IMR-90 (cell line): Measurements from ENCODE around the gene SPINT4. TPM values are rescaled to one million over a fixed set of nuclear protein-coding genes. Genes with fewer than 3 reads are reported as not detected.

ENCODE experiments used
- ATAC-seq: fragments of 200-7000 bp; cut with Tn5 transposase; 2 replicates; pipeline ENCODE4 v1.9.1; 2020; ENCODE audit warnings: low read depth, mild to moderate bottlenecking, moderate library complexity
- BruUV-seq: library from RNA; stranded (reverse); fragments of 400-500 nt; replicated peaks from 2 replicates; lab custom pipeline; 2021; lab: Mats Ljungman, UMichigan
- CTCF ChIA-PET: fragments of 300-600 bp; formaldehyde crosslinking; extraction: SDS; loops from one replicate; lab custom pipeline; 2021; ENCODE audit warnings: antibody characterized with exemption; lab: Yijun Ruan, JAX
- POLR2A ChIA-PET: fragments of 300-600 bp; sonication (Branson Sonifier 250); formaldehyde crosslinking; loops from one replicate; lab custom pipeline; 2022; ENCODE audit warnings: antibody characterized with exemption; ENCODE audit not compliant: unreplicated experiment; lab: Charles Lee
- DNase-seq: peaks from one replicate; pipeline ENCODE4 v3.0.0; 2013
- H2AFZ ChIP-seq: replicated peaks from 2 replicates; pipeline ENCODE3; 2013; ENCODE audit warnings: low read length, mild to moderate bottlenecking; ENCODE audit not compliant: poor library complexity
- H2AK5ac ChIP-seq: 2 replicates; pipeline ENCODE4 v1.6.1; 2013; ENCODE audit warnings: low read depth, low read length, inconsistent platforms
- H2AK9ac ChIP-seq: replicated peaks from 2 replicates; pipeline ENCODE3; 2013; ENCODE audit warnings: mild to moderate bottlenecking, low read depth, low read length, moderate library complexity; ENCODE audit not compliant: poor library complexity
- H2BK120ac ChIP-seq: 2 replicates; pipeline ENCODE4 v1.6.1; 2013; ENCODE audit warnings: low read depth, low read length, inconsistent platforms
- H2BK15ac ChIP-seq: 3 replicates; pipeline ENCODE4 v1.6.1; 2013; ENCODE audit warnings: low read depth, low read length, inconsistent platforms
- H2BK20ac ChIP-seq: 2 replicates; pipeline ENCODE4 v1.6.1; 2013; ENCODE audit warnings: low read depth, mild to moderate bottlenecking, inconsistent platforms, low read length, moderate library complexity
- H2BK5ac ChIP-seq: 2 replicates; pipeline ENCODE4 v1.6.1; 2013; ENCODE audit warnings: mild to moderate bottlenecking, low read depth, low read length, inconsistent platforms; ENCODE audit not compliant: poor library complexity, severe bottlenecking
- H3K14ac ChIP-seq: replicated peaks from 2 replicates; pipeline ENCODE4 v1.6.1; 2013; ENCODE audit warnings: low read depth, low read length, inconsistent platforms
- H3K18ac ChIP-seq: 2 replicates; pipeline ENCODE4 v1.6.1; 2013; ENCODE audit warnings: low read depth, low read length, control low read depth
- H3K23ac ChIP-seq: 2 replicates; pipeline ENCODE4 v1.6.1; 2013; ENCODE audit warnings: low read depth, low read length, inconsistent platforms
- H3K27ac ChIP-seq: 2 replicates; pipeline ENCODE4 v1.5.1; 2013; ENCODE audit warnings: mild to moderate bottlenecking, control low read depth, low read length; ENCODE audit not compliant: insufficient read depth
- H3K27me3 ChIP-seq: 2 replicates; pipeline ENCODE4 v1.6.1; 2013; ENCODE audit warnings: low read length; ENCODE audit not compliant: control insufficient read depth, insufficient read depth
- H3K36me3 ChIP-seq: 2 replicates; pipeline ENCODE4 v1.6.1; 2013; ENCODE audit warnings: low read length, mixed read lengths; ENCODE audit not compliant: control insufficient read depth, insufficient read depth
- H3K4ac ChIP-seq: 2 replicates; pipeline ENCODE4 v1.6.1; 2013; ENCODE audit warnings: low read depth, low read length, inconsistent platforms
- H3K4me1 ChIP-seq: 2 replicates; pipeline ENCODE4 v1.6.1; 2013; ENCODE audit warnings: low read length, mixed read lengths; ENCODE audit not compliant: control insufficient read depth, insufficient read depth
- H3K4me2 ChIP-seq: 2 replicates; pipeline ENCODE4 v1.6.1; 2013; ENCODE audit warnings: low read depth, mild to moderate bottlenecking, control low read depth, low read length, moderate library complexity
- H3K4me3 ChIP-seq: 2 replicates; pipeline ENCODE4 v1.5.1; 2013; ENCODE audit warnings: low read depth, mild to moderate bottlenecking, control low read depth, low read length, moderate library complexity; ENCODE audit not compliant: insufficient read depth
- H3K56ac ChIP-seq: 2 replicates; pipeline ENCODE4 v1.6.1; 2013; ENCODE audit warnings: low read length, inconsistent platforms; ENCODE audit not compliant: insufficient read depth; ENCODE audit errors: extremely low read depth
- H3K79me1 ChIP-seq, 2 experiments: 2 replicates each; pipeline ENCODE4 v1.6.1; 2013; ENCODE audit warnings: low read length in 2 of 2, inconsistent platforms in 1 of 2, low read depth in 1 of 2
- H3K9ac ChIP-seq: 2 replicates; pipeline ENCODE4 v1.6.1; 2013; ENCODE audit warnings: low read depth, low read length, control low read depth
- H3K9me1 ChIP-seq: 2 replicates; pipeline ENCODE4 v1.6.1; 2013; ENCODE audit warnings: low read length, inconsistent platforms; ENCODE audit not compliant: insufficient read depth
- H3K9me3 ChIP-seq: 2 replicates; pipeline ENCODE4 v1.6.1; 2013; ENCODE audit warnings: low read length; ENCODE audit not compliant: control insufficient read depth, insufficient read depth
- H4K20me1 ChIP-seq: 2 replicates; pipeline ENCODE4 v1.6.1; 2013; ENCODE audit warnings: low read length, inconsistent platforms; ENCODE audit not compliant: insufficient read depth
- H4K5ac ChIP-seq: 2 replicates; pipeline ENCODE4 v1.6.1; 2013; ENCODE audit warnings: mild to moderate bottlenecking, low read depth, low read length, control low read depth
- H4K8ac ChIP-seq, 2 experiments: 2 replicates each; pipeline ENCODE4 v1.6.1; 2013; ENCODE audit warnings: low read depth in 2 of 2, low read length in 2 of 2, control low read depth in 1 of 2, inconsistent platforms in 1 of 2
- H4K91ac ChIP-seq: 2 replicates; pipeline ENCODE4 v1.6.1; 2013; ENCODE audit warnings: low read depth, low read length, inconsistent platforms; ENCODE audit not compliant: insufficient read depth
- BHLHE40 ChIP-seq: fragments of 150-350 bp; IDR thresholded peaks from 2 replicates; pipeline ENCODE4 v1.6.1; 2016; ENCODE audit warnings: mild to moderate bottlenecking, low read depth, low read length
- CEBPB ChIP-seq: IDR thresholded peaks from 2 replicates; pipeline ENCODE4 v1.6.1; 2012; ENCODE audit warnings: low read depth, low read length, improper control_type of control experiment
- CHD1 ChIP-seq: IDR thresholded peaks from 2 replicates; pipeline ENCODE4 v1.6.1; 2012; ENCODE audit warnings: low read depth, low read length, improper control_type of control experiment
- CTCF ChIP-seq: conservative IDR thresholded peaks from 2 replicates; pipeline ENCODE4 v1.5.1; 2012; ENCODE audit warnings: mild to moderate bottlenecking, low read depth, low read length, improper control_type of control experiment
- FOS ChIP-seq: fragments of 150-350 bp; IDR thresholded peaks from 2 replicates; pipeline ENCODE4 v1.6.1; 2016; ENCODE audit warnings: low read depth, low read length
- MAFK ChIP-seq: IDR thresholded peaks from 2 replicates; pipeline ENCODE4 v1.6.1; 2012; ENCODE audit warnings: low read depth, low read length, improper control_type of control experiment
- MAZ ChIP-seq: IDR thresholded peaks from 2 replicates; pipeline ENCODE4 v1.6.1; 2012; ENCODE audit warnings: low read depth, mild to moderate bottlenecking, low read length, improper control_type of control experiment, moderate library complexity, borderline replicate concordance
- POLR2A ChIP-seq: IDR thresholded peaks from 2 replicates; pipeline ENCODE4 v1.6.1; 2012; ENCODE audit warnings: mild to moderate bottlenecking, low read depth, low read length
- RCOR1 ChIP-seq: IDR thresholded peaks from 2 replicates; pipeline ENCODE4 v1.6.1; 2012; ENCODE audit warnings: mild to moderate bottlenecking, low read length, improper control_type of control experiment; ENCODE audit not compliant: insufficient replicate concordance
- RFX5 ChIP-seq: IDR thresholded peaks from 2 replicates; pipeline ENCODE4 v1.8.0; 2012; ENCODE audit warnings: low read depth, mild to moderate bottlenecking, low read length, moderate library complexity
- USF2 ChIP-seq: fragments of 150-350 bp; IDR thresholded peaks from 2 replicates; pipeline ENCODE4 v1.6.1; 2017; ENCODE audit warnings: mild to moderate bottlenecking, antibody characterized with exemption, low read length, low read depth
- WGBS, 2 experiments: methylation state at CpG; one replicate each; pipeline versions ENCODE4 v1.1.5 to v1.1.7; 2013; ENCODE audit warnings: missing lambda C conversion rate in 2 of 2; ENCODE audit not compliant: insufficient read length in 1 of 2; ENCODE audit errors: extremely low coverage in 2 of 2; 5-methylcytosine and 5-hydroxymethylcytosine counted together
- dilution Hi-C: fragments of 300-500 bp; cut with HindIII; formaldehyde crosslinking; loops from one replicate; pipeline ENCODE4 v1.14.3; 2018; ENCODE audit warnings: low sequenced_read_pairs; ENCODE audit not compliant: unreplicated experiment
- in situ Hi-C: fragments of 300-500 bp; cut with MboI; formaldehyde crosslinking; loops from 3 replicates; pipeline ENCODE4 v1.14.3; 2019; ENCODE audit warnings: low sequenced_read_pairs, inconsistent platforms, mixed read lengths
- intact Hi-C: fragments of 100-400 bp; cut with micrococcal nuclease; formaldehyde crosslinking; loops from 2 replicates; pipeline ENCODE4 v1.10.0; 2022
- polyA plus RNA-seq, 3 experiments: library from polyadenylated mRNA; depleted of rRNA; stranded (reverse); fragments of >200 nt; gene quantifications; 2 replicates each; pipeline ENCODE4 v1.2.3, GENCODE V29; 2012; ENCODE audit warnings: low replicate concordance in 1 of 3
- total RNA-seq: library from RNA; depleted of rRNA; stranded (reverse); fragments of >200 nt; gene quantifications from 2 replicates; pipeline ENCODE4 v1.2.3, GENCODE V29; 2012

The SPINT4 gene
- total and polyA plus RNA-seq, 2 of the 4 experiments (the other 2 are of a cell fraction), result not detected

- Histone ChIP-seq H2AFZ (no peak overlapping the region), H3K9me3 (no peaks in the 10 kb centered on the region), H3K56ac (no peak overlapping the region), H3K4ac (no peak overlapping the region), H2BK5ac (no peak overlapping the region), H2AK9ac (no peak overlapping the region), H4K91ac (no peak overlapping the region; the same call in 1 of the 2 replicates), H3K4me3 (no peak overlapping the region), H2BK20ac (no peak overlapping the region), H4K5ac (no peak overlapping the region), H4K8ac (no peak overlapping the region), H3K27ac (no peak overlapping the region), H3K9ac (no peak overlapping the region), H3K14ac (no peak overlapping the region), H2BK15ac (0 out of 3 replicates have a peak overlapping the region, but pooled peaks have one; percentile 13), H2BK120ac (no peak overlapping the region), H3K79me1 (no peaks in the 10 kb centered on the region), H3K36me3 (no peaks in the 10 kb centered on the region), H3K4me2 (no peak overlapping the region), H3K9me1 (peaks cover 19% of the 10 kb centered on the region), H2AK5ac (peak overlapping the region; percentile 57; the same call in 1 of the 2 replicates), H4K20me1 (peaks cover 11% of the 10 kb centered on the region), H3K4me1 (peaks cover 21% of the 10 kb centered on the region), H3K27me3 (peaks cover 16% of the 10 kb centered on the region), H3K23ac (no peak overlapping the region), H3K18ac (no peak overlapping the region)
- TF ChIP-seq CTCF (no peak), RFX5 (no peak), CEBPB (no peak), RCOR1 (no peak), USF2 (no peak), POLR2A (no peak), MAZ (no peak), MAFK (no peak), BHLHE40 (no peak), CHD1 (no peak), FOS (no peak)
- in situ Hi-C loops (loop anchor here (5.0 to 25.0 kb wide), 5 partner anchors 238 to 1838 kb away; partner anchors contain the start of genes EPPIN, TTPAL and WFDC6), dilution Hi-C loops (no loop called here), intact Hi-C loops (loop anchor here (5.0 to 10.0 kb wide), 7 partner anchors 310 to 1080 kb away; partner anchors contain the start of genes NCOA5, STK4 and TOMM34)
- no CpG with 5 or more reads among the region's 2 CpGs for WGBS, 2 experiments
- DNase-seq, result no peak
- ChIA-PET CTCF (no interaction called here), POLR2A (no interaction called here)
- BruUV-seq, result no TSS peak
- ATAC-seq, result no peak
Observed at GRCh38 chr20:45774945-45775344, 52.8 kb downstream of the SPINT4 start.
